ENCODE data around the gene SLIT3.

The SLIT3 gene

DNA sequence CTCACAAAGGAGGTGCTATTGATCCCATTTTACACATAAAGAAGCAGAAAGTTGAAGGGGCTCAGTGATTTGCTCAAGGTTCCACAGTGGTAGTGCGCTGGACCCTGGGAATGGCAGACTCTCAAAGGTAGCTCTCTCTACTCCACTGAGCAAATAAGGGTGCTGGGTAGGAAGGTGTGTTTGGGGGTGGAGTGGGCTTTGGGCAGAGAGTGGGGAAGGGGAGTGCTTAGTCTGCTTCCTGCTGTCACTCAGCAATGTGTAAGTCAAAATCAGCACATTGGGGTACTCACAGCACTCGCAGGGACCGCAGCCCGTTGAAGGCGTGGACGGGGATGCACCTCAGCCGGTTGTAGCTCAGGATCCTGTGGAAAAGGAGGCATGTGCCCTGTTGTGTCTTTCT is 579.0 kb downstream of the SLIT3 start:
- TF ChIP-seq, protein P1, sequence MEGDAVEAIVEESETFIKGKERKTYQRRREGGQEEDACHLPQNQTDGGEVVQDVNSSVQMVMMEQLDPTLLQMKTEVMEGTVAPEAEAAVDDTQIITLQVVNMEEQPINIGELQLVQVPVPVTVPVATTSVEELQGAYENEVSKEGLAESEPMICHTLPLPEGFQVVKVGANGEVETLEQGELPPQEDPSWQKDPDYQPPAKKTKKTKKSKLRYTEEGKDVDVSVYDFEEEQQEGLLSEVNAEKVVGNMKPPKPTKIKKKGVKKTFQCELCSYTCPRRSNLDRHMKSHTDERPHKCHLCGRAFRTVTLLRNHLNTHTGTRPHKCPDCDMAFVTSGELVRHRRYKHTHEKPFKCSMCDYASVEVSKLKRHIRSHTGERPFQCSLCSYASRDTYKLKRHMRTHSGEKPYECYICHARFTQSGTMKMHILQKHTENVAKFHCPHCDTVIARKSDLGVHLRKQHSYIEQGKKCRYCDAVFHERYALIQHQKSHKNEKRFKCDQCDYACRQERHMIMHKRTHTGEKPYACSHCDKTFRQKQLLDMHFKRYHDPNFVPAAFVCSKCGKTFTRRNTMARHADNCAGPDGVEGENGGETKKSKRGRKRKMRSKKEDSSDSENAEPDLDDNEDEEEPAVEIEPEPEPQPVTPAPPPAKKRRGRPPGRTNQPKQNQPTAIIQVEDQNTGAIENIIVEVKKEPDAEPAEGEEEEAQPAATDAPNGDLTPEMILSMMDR (conservative IDR thresholded peaks at IDR 0.05; ENCODE audit: control insufficient read depth, insufficient read depth, low read depth, low read length): no peak
- H3K4me3 ChIP-seq (ENCODE audit: control insufficient read depth, low read depth, low read length): no peak overlapping the region
- no peak for DNase-seq (ENCODE audit: low read depth)

DNA sequence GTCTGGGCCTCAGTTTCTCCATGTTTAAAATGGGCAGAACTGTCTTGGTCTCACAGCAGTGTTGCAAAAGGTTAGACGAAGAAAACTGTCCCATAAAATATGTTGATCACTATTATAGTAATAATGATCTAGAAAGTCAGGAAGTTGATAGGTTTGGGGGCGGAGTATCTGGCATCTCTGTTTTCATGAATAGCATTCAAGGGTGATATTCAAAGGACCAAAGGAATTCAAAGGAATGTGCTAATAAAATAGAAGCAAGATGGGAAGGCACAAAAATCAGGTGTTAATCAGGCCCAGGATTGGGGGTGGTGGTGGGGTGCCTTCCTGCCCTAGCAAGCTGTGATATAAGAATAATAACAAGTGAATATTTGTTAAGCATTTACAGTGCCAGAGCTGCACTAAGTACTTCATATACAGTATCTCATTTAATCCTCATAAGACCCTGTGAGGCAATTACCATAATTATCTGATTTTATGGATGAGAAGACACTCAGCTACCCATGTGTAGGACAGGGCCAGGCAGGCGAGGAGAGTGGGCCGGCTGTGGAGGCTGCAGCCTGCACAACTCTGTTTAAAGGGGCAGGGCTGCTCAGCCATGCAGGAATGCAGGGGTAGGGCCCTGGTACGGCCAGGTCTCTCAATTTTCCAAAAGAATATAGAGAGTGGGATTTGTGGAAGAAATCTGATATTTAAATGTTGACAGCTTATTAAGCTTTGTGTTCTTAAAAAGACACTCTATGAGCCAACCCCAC is 579.8 kb downstream of the SLIT3 start:
- no peak overlapping the region for H3K4me3 ChIP-seq (ENCODE audit: control insufficient read depth, low read depth, low read length)
- TF ChIP-seq, protein P1 (conservative IDR thresholded peaks at IDR 0.05; ENCODE audit: control insufficient read depth, insufficient read depth, low read depth, low read length): no peak
- DNase-seq (ENCODE audit: low read depth): no peak

DNA sequence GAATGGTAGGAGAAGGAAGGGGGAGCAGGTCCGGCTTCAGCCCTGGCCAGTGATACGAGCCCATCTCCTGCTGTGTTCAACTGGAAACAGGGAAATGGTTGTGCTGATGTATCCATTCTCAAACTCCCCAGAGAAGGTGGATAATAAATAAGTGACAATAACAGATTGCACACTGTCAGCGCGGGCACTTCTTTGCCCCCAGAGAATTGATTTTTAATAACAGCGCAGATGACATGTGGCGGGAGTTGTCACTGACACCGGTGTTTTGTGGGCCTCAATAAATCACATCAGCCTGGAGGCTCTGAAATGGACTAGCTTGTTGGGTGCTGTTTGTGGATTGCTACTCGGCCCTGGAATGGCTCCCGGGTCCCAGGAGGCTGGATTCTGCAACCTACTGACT is 580.4 kb downstream of the SLIT3 start:
- no peak overlapping the region for H3K4me3 ChIP-seq (ENCODE audit: control insufficient read depth, low read depth, low read length)
- TF ChIP-seq, protein P1 (conservative IDR thresholded peaks at IDR 0.05; ENCODE audit: control insufficient read depth, insufficient read depth, low read depth, low read length): no peak
- no peak for DNase-seq (ENCODE audit: low read depth)

DNA sequence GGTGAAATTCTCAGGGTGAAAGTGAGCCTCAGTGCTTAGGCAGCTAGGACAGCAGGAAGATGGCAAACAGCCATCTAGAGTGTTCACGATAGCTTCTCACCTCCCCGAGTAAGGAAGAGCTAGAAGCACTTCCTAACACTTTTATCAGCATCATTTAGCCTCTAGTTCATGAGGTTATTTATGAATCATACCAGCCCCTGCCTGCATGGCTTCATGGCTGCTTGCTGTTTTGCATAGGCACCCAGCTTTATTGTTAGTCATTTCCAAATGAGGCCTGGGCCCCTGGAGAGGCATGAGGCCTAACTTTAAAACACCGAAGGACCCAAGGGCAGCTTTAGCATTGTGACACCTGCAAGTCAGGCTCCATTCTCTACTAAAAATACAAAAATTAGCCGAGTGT is 586.9 kb downstream of the SLIT3 start:
- peak; percentile 33 for DNase-seq (ENCODE audit: low read depth)
- H3K4me3 ChIP-seq (ENCODE audit: control insufficient read depth, low read depth, low read length): no peak overlapping the region
- TF ChIP-seq, protein P1 (conservative IDR thresholded peaks at IDR 0.05; ENCODE audit: control insufficient read depth, insufficient read depth, low read depth, low read length): no peak

DNA sequence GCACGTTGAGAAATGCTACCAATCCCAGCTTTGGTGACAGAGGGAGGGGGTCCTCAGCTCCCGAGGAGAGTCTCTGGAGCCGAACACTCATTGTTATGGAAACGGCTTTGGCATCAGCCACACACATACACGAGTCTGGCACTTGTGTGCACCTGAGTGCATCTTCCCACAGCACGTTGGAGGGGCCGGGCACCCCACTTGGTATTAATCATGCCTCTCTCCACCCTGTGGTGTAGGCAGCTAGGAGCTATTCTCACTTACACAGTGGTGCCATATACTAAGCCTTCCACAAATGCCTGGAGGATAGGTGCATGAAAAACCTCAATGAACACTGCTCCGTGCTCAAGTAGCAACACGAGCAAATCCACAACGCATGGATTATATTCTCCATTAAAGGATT is 587.9 kb downstream of the SLIT3 start:
- DNase-seq (ENCODE audit: low read depth): no peak
- no peak overlapping the region for H3K4me3 ChIP-seq (ENCODE audit: control insufficient read depth, low read depth, low read length)
- TF ChIP-seq, protein P1 (conservative IDR thresholded peaks at IDR 0.05; ENCODE audit: control insufficient read depth, insufficient read depth, low read depth, low read length): no peak

DNA sequence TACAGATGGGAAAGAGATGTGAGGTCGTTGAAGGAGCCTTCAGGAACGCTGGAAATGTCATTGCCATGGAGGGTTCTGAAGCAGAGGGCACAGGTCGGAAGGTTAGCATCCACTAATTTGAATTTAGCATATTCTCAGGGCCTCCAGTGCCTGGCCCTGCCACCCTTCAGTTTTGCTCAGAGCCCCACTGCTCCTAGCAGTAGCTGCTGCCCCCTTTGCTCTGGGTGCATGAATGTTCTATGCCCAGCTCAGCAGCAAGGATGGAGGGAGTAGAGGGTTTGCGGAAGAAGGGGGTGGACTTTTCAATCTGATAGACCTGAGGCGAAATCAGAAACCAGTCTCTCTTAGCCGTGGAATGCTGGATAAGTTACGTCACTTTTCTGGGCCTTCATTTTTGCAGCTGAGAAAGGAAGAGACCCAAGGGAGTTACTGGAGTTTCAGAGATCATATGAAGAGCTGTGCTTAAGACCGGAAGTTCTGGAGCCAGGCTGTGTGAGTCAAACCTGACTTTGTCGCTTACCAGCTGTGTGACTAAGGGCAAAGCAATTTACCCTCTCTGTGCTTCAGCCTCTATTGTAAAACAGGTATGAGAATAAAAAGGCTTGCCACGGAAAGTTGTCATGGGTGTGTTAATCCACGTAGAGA is 588.5 kb downstream of the SLIT3 start:
- TF ChIP-seq, protein P1 (conservative IDR thresholded peaks at IDR 0.05; ENCODE audit: control insufficient read depth, insufficient read depth, low read depth, low read length): no peak
- DNase-seq (ENCODE audit: low read depth): peak; percentile 96
- H3K4me3 ChIP-seq (ENCODE audit: control insufficient read depth, low read depth, low read length): no peak overlapping the region
